Left hindlimb (tissue), 1 donor: ENCODE data around the gene CLDN8.

Source experiments
- DNase-seq: peaks from one replicate; pipeline ENCODE4 v3.0.0-alpha.2; 2018

Gene CLDN8

DNA sequence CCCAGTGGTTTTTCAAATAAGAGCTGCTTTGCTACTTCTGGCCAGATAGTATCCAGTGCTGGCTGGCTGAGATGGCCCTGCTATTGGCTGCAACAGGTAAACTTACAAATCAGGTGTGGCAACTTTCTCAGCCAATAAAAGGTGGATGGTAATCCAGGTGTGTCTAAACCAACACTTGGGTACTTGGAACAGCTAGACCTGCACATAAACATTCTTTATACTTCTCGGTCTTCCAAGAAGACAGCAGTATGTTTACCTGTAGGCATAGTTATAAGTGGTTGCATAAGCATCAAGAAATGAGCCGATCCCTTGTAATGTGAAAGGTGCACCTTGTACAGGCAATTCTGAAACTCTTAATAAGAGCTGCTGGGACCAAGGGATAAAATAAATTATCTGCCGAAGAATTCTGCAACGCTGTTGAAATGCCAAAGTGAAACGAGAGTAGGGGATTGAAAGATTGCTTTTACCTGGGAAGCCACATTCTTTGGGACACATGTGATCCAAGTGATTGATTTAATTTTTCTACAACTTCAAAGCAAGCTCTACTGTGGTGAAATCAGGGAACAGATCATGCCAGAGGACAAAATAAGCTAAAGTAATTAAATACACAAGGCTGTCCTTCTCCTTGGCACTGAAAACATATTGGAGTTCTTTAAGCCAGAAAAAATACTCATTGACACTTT is at the start of gene CLDN8:
Gene CLDN8 (minus strand): TSS at position 57 of the 683 bp plus-strand sequence. CDS start 172 bp downstream, outside the sequence.
- no peak for DNase-seq

DNA sequence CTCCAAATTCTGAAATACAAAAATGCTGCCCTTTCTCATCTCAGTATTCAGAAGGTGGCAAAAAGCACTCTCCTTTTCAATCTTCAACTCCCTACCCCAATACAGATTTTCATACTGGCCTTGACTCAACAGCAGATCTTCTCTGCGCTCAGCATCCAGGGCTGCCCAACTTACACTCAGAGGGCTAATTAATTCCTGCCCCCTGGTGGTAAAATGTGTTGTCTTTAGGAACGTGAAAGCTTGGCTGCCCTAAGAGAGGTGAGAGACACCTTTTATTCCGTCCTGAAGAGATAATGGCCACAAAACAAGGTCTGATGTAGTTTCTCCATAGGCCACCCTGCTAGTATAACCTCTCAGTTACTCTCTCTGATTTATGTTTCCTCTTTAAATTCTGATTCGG is 41.9 kb upstream of the CLDN8 start:
- DNase-seq, result no peak

DNA sequence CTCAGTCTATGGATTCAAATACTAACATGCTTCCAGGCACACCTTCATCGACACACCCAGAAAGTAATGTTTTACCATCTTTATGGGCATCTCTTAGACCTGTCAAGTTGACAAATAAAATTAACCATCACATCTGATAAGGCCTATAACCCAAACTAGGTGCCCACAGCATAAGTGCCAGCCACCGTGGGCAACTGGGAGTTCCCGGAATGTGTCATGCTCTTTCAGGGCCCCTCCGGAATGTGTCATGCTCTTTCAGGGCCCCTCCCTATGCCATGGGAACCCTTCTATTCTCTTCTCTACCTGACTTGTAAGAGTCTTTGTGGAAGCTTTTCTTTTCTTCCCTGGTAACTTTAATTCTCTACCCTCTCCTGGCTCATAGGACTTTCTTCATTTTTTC is 40.2 kb upstream of the CLDN8 start:
- no peak for DNase-seq

- DNase-seq, result no peak
These were observed 39.8 kb upstream of the CLDN8 start for GRCh38 chr21:30255679-30256078.

DNA sequence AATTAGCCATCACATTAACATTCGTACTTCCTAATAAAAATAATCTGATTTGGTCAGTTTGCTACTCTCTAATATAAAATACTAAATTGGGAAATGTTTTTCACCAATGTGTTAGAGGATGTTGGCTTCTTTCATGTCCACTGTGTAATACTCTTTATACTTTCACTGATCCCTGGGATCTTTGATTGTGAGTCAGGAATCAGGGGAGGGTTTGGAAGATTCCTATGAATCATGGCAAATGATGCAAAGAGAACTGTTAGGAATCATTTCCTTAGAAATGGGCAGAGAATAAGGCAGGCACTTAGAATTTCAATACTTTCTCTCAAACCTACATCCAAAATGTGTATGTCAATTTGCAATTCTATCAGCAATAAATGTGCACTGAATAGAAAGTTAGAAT is 35.9 kb upstream of the CLDN8 start:
- no peak for DNase-seq

- DNase-seq, result no peak
These were observed 34.0 kb upstream of the CLDN8 start for GRCh38 chr21:30249936-30250335.

DNA sequence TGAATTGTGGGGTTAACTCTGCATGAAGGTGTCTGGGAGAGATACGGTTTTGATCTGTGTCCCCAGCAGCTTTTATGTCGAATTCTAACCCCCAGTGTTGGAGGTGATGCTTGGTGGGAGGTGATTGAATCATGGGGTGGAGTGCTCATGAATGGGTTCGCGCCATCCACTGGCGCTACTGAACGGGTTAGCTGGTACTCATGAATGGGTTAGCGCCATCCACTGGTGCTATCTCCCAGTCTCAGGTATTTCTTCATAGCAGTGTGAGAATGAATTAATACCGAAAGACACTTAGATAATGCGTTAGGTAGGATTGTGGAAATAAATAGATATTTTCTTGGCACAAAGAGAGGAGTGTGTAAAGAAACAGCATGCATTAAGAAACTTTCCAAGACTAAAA is 32.9 kb upstream of the CLDN8 start:
- no peak for DNase-seq

- no peak for DNase-seq
These were observed 29.2 kb upstream of the CLDN8 start for GRCh38 chr21:30245061-30245460.

DNA sequence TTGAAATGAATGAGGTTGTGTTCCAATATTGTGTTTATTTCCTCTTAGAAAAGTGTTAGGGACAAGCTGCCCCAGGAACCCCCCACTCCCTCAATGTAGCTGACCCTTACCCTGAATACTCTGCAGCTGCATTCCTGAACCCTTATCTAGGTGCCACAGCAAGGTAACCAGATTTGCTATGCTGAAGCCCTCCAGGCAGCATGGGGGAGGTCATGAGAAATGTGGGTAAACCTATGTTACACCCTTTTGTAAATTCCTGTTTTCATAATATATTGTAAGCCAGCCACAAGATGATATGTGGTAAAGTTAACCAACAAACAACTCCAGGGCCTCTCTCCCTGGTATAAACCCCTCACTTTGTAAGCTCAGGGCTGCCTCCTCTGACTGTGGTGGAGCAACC is 27.8 kb upstream of the CLDN8 start:
- no peak for DNase-seq

DNA sequence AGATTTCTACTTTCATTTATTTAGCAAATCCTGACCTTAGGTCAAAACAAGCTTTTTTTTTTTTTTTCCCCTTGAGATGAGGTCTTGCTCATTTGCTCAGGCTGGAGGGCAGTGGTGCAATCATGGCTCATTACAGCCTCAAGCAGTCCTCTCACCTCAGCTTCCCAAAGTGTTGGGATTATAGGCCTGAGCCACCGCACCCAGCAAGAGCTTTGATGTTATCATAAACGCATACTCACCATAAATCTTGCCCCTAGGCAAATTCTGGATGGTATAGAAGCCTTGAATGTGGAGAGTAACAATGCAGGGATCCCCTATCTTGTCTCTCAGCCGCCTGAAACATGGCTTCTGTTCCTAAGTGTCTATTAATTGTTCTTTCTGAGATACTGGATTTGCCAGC is 24.8 kb upstream of the CLDN8 start:
- no peak for DNase-seq

- DNase-seq, result no peak
These were observed 22.3 kb upstream of the CLDN8 start for GRCh38 chr21:30238168-30238567.

- DNase-seq, result no peak
These were observed 18.7 kb upstream of the CLDN8 start for GRCh38 chr21:30234643-30235042.

- DNase-seq, result no peak
These were observed 18.2 kb upstream of the CLDN8 start for GRCh38 chr21:30234050-30234449.

- DNase-seq, result no peak
These were observed 17.5 kb upstream of the CLDN8 start for GRCh38 chr21:30233228-30234020.

- no peak for DNase-seq
These were observed 16.1 kb upstream of the CLDN8 start for GRCh38 chr21:30232011-30232410.

DNA sequence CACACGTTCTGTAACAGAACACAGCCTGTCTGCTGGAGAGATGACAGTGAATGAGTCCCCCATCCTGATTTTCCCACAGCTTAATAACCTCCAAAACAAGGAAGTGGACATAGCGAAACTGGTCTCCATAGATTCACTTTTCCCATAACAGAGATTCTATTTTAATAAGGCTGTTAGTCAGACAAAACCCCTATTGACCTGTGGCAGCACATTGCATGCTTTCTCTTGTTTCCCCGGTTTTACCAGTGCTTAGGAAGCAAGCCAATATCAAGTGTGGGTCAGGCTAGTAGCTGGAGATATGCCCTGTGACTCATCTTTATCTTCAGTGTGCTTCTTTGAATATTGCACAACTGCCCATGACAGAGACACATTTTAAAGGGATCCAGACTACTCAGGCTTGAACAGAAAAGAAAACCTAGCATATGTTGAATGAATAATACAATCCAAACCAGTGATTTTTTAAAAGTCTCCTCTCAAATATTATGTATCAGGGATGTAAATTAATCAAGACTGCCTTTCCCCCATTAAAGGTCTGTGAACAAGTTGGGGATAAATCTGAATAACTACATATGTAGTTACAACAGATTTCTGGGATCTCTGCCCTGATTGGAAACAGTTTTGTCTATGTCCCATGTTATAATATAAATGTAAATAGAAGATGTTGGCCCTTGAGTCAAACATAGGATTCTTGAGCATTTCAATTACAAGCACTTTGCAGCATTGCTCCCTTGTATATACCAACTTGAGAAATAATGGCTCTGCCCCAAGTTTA is 11.9 kb upstream of the CLDN8 start:
- no peak for DNase-seq

GRCh38 chr21:30227128-30227527 is 11.2 kb upstream of the CLDN8 start:
- DNase-seq, result no peak

DNA sequence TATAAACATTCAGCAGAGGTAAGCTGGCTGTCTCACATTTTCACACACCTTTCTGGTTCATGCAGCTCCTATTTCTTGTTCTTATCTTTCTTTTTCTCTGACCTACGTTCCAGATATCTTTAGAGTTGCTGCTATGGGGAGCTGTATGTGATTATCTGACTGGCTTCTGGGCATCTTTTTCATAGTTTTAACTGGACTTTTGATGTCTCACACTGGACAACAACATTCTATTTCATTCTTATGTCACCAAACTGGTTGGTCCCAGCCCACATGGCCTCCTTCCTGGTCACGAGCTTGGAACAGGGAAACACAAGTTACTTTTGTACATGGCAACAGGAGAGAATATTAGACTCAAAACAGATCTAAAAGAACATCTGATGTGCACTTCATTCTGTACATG is 7.7 kb upstream of the CLDN8 start:
- DNase-seq, result no peak

DNA sequence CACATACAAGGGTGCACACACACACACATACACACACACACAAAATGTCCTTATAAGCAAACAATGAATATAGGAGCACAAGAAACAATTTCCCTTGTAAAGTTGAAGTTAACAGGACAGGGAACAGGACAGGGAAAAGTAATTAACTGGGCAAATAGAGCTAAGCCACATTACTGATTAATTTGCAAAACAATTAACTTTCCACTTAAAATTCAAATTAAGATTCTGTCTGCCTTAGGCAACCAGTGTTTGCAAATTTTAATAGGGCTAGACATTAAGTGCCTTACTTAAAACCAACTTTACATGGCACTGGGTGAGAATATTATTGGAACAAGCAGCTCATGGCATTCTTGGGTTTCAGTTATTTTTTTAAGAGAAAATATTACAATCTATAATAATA is 6.8 kb upstream of the CLDN8 start:
- DNase-seq, result no peak

DNA sequence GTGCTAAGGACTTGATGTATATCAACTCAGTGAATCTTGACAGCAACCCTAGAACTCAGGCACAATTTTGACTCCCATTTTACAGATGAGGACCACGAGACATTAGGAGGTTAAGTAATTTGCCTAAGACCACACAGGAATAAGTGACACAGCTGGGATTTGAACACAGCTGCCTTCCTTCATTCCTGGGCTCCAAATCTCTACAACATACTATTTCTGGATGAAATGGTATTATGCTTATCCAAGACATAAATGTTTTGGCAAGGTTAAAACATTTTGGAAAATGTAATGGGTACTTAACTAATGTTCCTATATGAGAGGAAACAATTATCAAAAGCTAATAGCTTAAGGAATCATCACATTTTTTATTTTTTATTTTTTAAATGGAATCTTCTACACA is 4.8 kb downstream of the CLDN8 start:
- no peak for DNase-seq

GRCh38 chr21:30209601-30210000 is 6.3 kb downstream of the CLDN8 start:
- no peak for DNase-seq

GRCh38 chr21:30207252-30207579 is 8.7 kb downstream of the CLDN8 start:
- DNase-seq, result no peak

DNA sequence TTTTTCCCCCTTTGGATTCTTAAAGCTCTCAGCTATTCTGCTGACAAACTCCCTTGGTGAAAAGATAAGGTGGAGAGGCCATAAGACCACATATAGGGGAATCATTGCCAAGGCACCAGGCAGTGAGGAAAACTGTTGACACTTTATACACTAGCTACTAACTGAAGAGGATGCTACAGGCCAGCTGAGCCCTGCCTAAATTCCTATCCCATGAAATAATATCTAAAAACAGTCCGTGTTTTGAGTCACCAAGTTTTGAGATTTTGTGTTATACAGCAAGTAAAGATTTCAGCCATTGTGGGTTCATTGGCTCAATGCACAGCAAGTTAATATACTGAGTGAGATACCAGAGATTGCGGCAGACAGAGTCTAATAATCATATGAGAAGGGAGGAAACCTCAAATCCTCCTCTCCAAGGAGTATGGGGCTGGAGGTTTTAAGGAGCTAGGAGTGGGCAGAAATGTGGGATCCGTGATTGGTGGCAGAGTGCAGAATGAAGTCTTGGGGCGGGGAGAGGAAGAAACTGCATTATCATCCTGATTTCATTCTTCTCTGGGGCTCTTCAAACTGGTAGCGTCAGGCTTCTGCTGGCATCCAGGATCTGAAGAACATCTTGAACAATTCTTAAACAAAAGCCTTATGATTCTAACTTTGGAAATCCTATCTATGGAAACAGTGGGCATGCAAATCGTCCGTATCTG is 9.2 kb downstream of the CLDN8 start:
- no peak for DNase-seq
